Measurements from ENCODE around the gene ZNF683. TPM values are rescaled to one million over a fixed set of nuclear protein-coding genes. Genes with fewer than 3 reads are reported as not detected.

Gene ZNF683
- total RNA-seq, 2 donors from 2014 or later: not detected

- DNase-seq (ENCODE audit: low spot score): no peak
- no peaks in the 10 kb centered on the region for H3K9me3 ChIP-seq
- H3K4me1 ChIP-seq (ENCODE audit: control insufficient read depth in 1 of 2, low read depth in 2 of 2): peaks cover 0 to 9% of the 10 kb centered on the region in 2 donors
Observed at GRCh38 chr1:26373789-26374188, 1.2 kb upstream of the ZNF683 start.

GRCh38 chr1:26373281-26373680 lies 731 bp upstream of the ZNF683 start:
- DNase-seq (ENCODE audit: low spot score) (no peak), ATAC-seq (ENCODE audit: insufficient number of reproducible peaks, low FRiP score, low read depth) (no peak)
- H3K27ac ChIP-seq: no peak overlapping the region
- H3K36me3 ChIP-seq: no peaks in the 10 kb centered on the region
- no peak for TF ChIP-seq CTCF (IDR thresholded peaks at IDR 0.05)
- H3K4me1 ChIP-seq (ENCODE audit: control insufficient read depth in 1 of 2, low read depth in 2 of 2): peaks cover 0 to 5% of the 10 kb centered on the region in 2 donors
- H3K27me3 ChIP-seq (replicated peaks; ENCODE audit: insufficient read depth): peaks cover 3% of the 10 kb centered on the region
- no peak overlapping the region for H3K4me3 ChIP-seq
- H3K9me3 ChIP-seq: no peaks in the 10 kb centered on the region

More at GRCh38 chr1:26373789-26374188, 1.2 kb upstream of the ZNF683 start:
- no peak overlapping the region for H3K4me3 ChIP-seq
- H3K27ac ChIP-seq: no peak overlapping the region
- ATAC-seq (ENCODE audit: insufficient number of reproducible peaks, low FRiP score, low read depth): no peak
- H3K36me3 ChIP-seq: no peaks in the 10 kb centered on the region
- peaks cover 3% of the 10 kb centered on the region for H3K27me3 ChIP-seq (replicated peaks; ENCODE audit: insufficient read depth)
- no peak for TF ChIP-seq CTCF (IDR thresholded peaks at IDR 0.05)

GRCh38 chr1:26372039-26372438 lies 511 bp downstream of the ZNF683 start:
- Histone ChIP-seq H3K4me3 (no peak overlapping the region), H3K4me1 (ENCODE audit: control insufficient read depth in 1 of 2, low read depth in 2 of 2) (no peaks in the 10 kb centered on the region), H3K27me3 (replicated peaks; ENCODE audit: insufficient read depth) (peaks cover 3% of the 10 kb centered on the region), H3K36me3 (no peaks in the 10 kb centered on the region), H3K27ac (no peak overlapping the region), H3K9me3 (no peaks in the 10 kb centered on the region)
- ATAC-seq (ENCODE audit: insufficient number of reproducible peaks, low FRiP score, low read depth) (no peak), DNase-seq (ENCODE audit: low spot score) (no peak)
- no peak for TF ChIP-seq CTCF (IDR thresholded peaks at IDR 0.05)

- Histone ChIP-seq H3K27me3 (replicated peaks; ENCODE audit: insufficient read depth) (peaks cover 3% of the 10 kb centered on the region), H3K36me3 (no peaks in the 10 kb centered on the region), H3K9me3 (no peaks in the 10 kb centered on the region), H3K4me1 (ENCODE audit: control insufficient read depth in 1 of 2, low read depth in 2 of 2) (no peaks in the 10 kb centered on the region), H3K4me3 (no peak overlapping the region), H3K27ac (no peak overlapping the region)
- DNase-seq (ENCODE audit: low spot score) (no peak), ATAC-seq (ENCODE audit: insufficient number of reproducible peaks, low FRiP score, low read depth) (no peak)
- no peak for TF ChIP-seq CTCF (IDR thresholded peaks at IDR 0.05)
Observed at GRCh38 chr1:26370591-26371382, 1.8 kb downstream of the ZNF683 start.

GRCh38 chr1:26368486-26368885 lies 4.1 kb downstream of the ZNF683 start:
- Histone ChIP-seq H3K4me1 (ENCODE audit: control insufficient read depth in 1 of 2, low read depth in 2 of 2) (no peaks in the 10 kb centered on the region), H3K27me3 (replicated peaks; ENCODE audit: insufficient read depth) (peaks cover 3% of the 10 kb centered on the region), H3K27ac (no peak overlapping the region), H3K9me3 (no peaks in the 10 kb centered on the region), H3K36me3 (no peaks in the 10 kb centered on the region), H3K4me3 (no peak overlapping the region)
- no peak for TF ChIP-seq CTCF (IDR thresholded peaks at IDR 0.05)
- no peak for ATAC-seq (ENCODE audit: insufficient number of reproducible peaks, low FRiP score, low read depth)
- DNase-seq (ENCODE audit: low spot score): no peak
